Neural cell (in vitro differentiated cells): ENCODE measurements around the gene IL36A. TPM values are rescaled to one million over a fixed set of nuclear protein-coding genes. Genes with fewer than 3 reads are reported as not detected.

Source experiments
- H2AFZ ChIP-seq: fragments of 200-600, 300-800 bp; sonication (generic), shearing (Covaris generic); 2 replicates; pipeline ENCODE4 v1.6.0; 2014; ENCODE audit warnings: low read depth, mild to moderate bottlenecking, antibody characterized with exemption, low read length, moderate library complexity
- H3F3A ChIP-seq: fragments of 200-600 bp; shearing (Covaris generic); 2 replicates; pipeline ENCODE4 v1.6.1; 2016; ENCODE audit warnings: mild to moderate bottlenecking, moderate library complexity, mixed read lengths, antibody characterized with exemption, low read length; ENCODE audit not compliant: insufficient read depth, poor library complexity, severe bottlenecking
- H3K27ac ChIP-seq: fragments of 200-600, 300-800 bp; sonication (generic), shearing (Covaris generic); 2 replicates; pipeline ENCODE4 v1.5.1; 2014; ENCODE audit warnings: mild to moderate bottlenecking, low read length, moderate library complexity
- H3K27me3 ChIP-seq: fragments of 300-800, 200-600 bp; sonication (generic), shearing (Covaris generic); 2 replicates; pipeline ENCODE4 v1.6.0; 2014; ENCODE audit warnings: mild to moderate bottlenecking, low read depth, low read length, moderate library complexity; ENCODE audit not compliant: insufficient read depth
- H3K36me3 ChIP-seq: fragments of 300-800, 200-600 bp; sonication (generic), shearing (Covaris generic); 2 replicates; pipeline ENCODE4 v1.5.1; 2014; ENCODE audit warnings: mild to moderate bottlenecking, antibody characterized with exemption, low read length, moderate library complexity; ENCODE audit not compliant: insufficient read depth
- H3K4me2 ChIP-seq: fragments of 300-800, 200-600 bp; sonication (generic), shearing (Covaris generic); 2 replicates; pipeline ENCODE4 v1.6.0; 2014; ENCODE audit warnings: mild to moderate bottlenecking, low read length
- H3K4me3 ChIP-seq: fragments of 300-800, 200-600 bp; sonication (generic), shearing (Covaris generic); 2 replicates; pipeline ENCODE4 v1.5.1; 2014; ENCODE audit warnings: mild to moderate bottlenecking, low read length, moderate library complexity
- H3K79me2 ChIP-seq: fragments of 200-600 bp; shearing (Covaris generic); replicated peaks from 2 replicates; pipeline ENCODE4 v1.6.0; 2014; ENCODE audit warnings: mild to moderate bottlenecking, low read length, moderate library complexity; ENCODE audit not compliant: insufficient read depth
- H3K9ac ChIP-seq: fragments of 300-800, 200-600 bp; sonication (generic), shearing (Covaris generic); 2 replicates; pipeline ENCODE4 v1.6.1; 2016; ENCODE audit warnings: mild to moderate bottlenecking, low read length, mixed read lengths
- H3K9me2 ChIP-seq: fragments of 200-600 bp; shearing (Covaris generic); 2 replicates; pipeline ENCODE4 v1.6.1; 2016; ENCODE audit warnings: mild to moderate bottlenecking, low read length, mixed read lengths; ENCODE audit not compliant: insufficient read depth
- H3K9me3 ChIP-seq: fragments of 200-600, 300-800 bp; sonication (generic), shearing (Covaris generic); 2 replicates; pipeline ENCODE4 v1.6.1; 2016; ENCODE audit warnings: mild to moderate bottlenecking, mixed run types, low read length, moderate library complexity, mixed read lengths
- H4K20me1 ChIP-seq: fragments of 200-600 bp; shearing (Covaris generic); 2 replicates; pipeline ENCODE4 v1.6.1; 2016; ENCODE audit warnings: mild to moderate bottlenecking, mixed run types; ENCODE audit not compliant: insufficient read depth
- EP300 ChIP-seq: fragments of 450-650 bp; conservative IDR thresholded peaks from 2 replicates; pipeline ENCODE4 v1.6.1; 2014; ENCODE audit warnings: antibody characterized with exemption, mild to moderate bottlenecking, moderate library complexity; ENCODE audit not compliant: poor library complexity, severe bottlenecking
- EZH2 ChIP-seq: fragments of 200-600, 300-800 bp; shearing (Covaris generic), sonication (generic); IDR thresholded peaks from 2 replicates; pipeline ENCODE4 v1.6.1; 2014; ENCODE audit warnings: antibody characterized with exemption, low read length, borderline replicate concordance, mild to moderate bottlenecking; ENCODE audit not compliant: insufficient read depth, poor library complexity, severe bottlenecking
- MXI1 ChIP-seq: fragments of 450-650 bp; conservative IDR thresholded peaks from 2 replicates; pipeline ENCODE4 v1.6.1; 2014; ENCODE audit warnings: antibody characterized with exemption, mild to moderate bottlenecking; ENCODE audit not compliant: poor library complexity, severe bottlenecking
- POLR2AphosphoS5 ChIP-seq: IDR thresholded peaks from 2 replicates; pipeline ENCODE4 v1.6.1; 2012
- RAD21 ChIP-seq: fragments of 450-650 bp; conservative IDR thresholded peaks from 2 replicates; pipeline ENCODE4 v1.6.1; 2014; ENCODE audit warnings: antibody characterized with exemption, mild to moderate bottlenecking, moderate library complexity
- SMC3 ChIP-seq: fragments of 450-650 bp; conservative IDR thresholded peaks from 2 replicates; pipeline ENCODE4 v1.6.1; 2014; ENCODE audit warnings: antibody characterized with exemption, mild to moderate bottlenecking, moderate library complexity; ENCODE audit not compliant: poor library complexity
- TAF1 ChIP-seq: IDR thresholded peaks from 2 replicates; pipeline ENCODE4 v1.6.1; 2012; ENCODE audit warnings: low read depth
- polyA plus RNA-seq: library from polyadenylated mRNA; depleted of rRNA; stranded (reverse); fragments of >200 nt; gene quantifications from 2 replicates; pipeline ENCODE4 v1.2.3, GENCODE V29; 2014
- TF ChIP-seq, protein P1 (sequence below): fragments of 450-650 bp; IDR thresholded peaks from 2 replicates; pipeline ENCODE4 v1.5.1; 2014; ENCODE audit warnings: antibody characterized with exemption, mild to moderate bottlenecking, moderate library complexity; ENCODE audit not compliant: poor library complexity, severe bottlenecking
- TF ChIP-seq, protein P2 (sequence below): IDR thresholded peaks from 2 replicates; pipeline ENCODE4 v1.6.1; 2012; ENCODE audit warnings: borderline replicate concordance

The IL36A gene
- polyA plus RNA-seq, 1 donor from 2014 or later: not detected

DNA sequence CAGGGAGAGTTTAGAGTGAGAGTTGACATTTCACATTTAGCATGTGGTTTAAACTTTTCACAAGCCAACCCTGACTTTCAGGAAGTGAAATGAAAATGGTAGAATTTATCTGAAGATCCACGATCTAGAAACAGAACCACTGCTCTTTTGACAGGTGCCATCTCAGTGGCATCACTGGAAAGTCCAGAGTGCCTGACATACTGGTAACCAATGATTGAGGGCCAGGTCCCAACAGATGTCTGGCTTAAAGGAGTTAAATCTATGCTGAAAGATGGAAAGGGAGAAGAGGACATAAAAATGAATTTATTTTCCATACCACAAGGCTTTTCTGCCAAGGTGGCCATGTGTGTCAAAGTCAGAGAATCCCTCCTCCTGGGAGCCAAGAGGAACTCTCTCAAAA, 24.7 kb upstream of the IL36A start:
- H3F3A ChIP-seq: no peaks in the 10 kb centered on the region
- no peak overlapping the region for H3K4me3 ChIP-seq
- no peak overlapping the region for H3K27ac ChIP-seq
- no peaks in the 10 kb centered on the region for H3K79me2 ChIP-seq
- H2AFZ ChIP-seq: no peak overlapping the region
- H3K36me3 ChIP-seq: no peaks in the 10 kb centered on the region
- no peaks in the 10 kb centered on the region for H3K9me2 ChIP-seq
- H3K27me3 ChIP-seq: no peaks in the 10 kb centered on the region
- H3K4me2 ChIP-seq: no peak overlapping the region
- no peaks in the 10 kb centered on the region for H4K20me1 ChIP-seq
- no peak for TF ChIP-seq TAF1
- no peak for TF ChIP-seq POLR2AphosphoS5
- no peak for TF ChIP-seq RAD21
- no peak for TF ChIP-seq MXI1
- no peak for TF ChIP-seq EZH2
- no peak for TF ChIP-seq SMC3
- TF ChIP-seq, protein P1, sequence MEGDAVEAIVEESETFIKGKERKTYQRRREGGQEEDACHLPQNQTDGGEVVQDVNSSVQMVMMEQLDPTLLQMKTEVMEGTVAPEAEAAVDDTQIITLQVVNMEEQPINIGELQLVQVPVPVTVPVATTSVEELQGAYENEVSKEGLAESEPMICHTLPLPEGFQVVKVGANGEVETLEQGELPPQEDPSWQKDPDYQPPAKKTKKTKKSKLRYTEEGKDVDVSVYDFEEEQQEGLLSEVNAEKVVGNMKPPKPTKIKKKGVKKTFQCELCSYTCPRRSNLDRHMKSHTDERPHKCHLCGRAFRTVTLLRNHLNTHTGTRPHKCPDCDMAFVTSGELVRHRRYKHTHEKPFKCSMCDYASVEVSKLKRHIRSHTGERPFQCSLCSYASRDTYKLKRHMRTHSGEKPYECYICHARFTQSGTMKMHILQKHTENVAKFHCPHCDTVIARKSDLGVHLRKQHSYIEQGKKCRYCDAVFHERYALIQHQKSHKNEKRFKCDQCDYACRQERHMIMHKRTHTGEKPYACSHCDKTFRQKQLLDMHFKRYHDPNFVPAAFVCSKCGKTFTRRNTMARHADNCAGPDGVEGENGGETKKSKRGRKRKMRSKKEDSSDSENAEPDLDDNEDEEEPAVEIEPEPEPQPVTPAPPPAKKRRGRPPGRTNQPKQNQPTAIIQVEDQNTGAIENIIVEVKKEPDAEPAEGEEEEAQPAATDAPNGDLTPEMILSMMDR: no peak
- no peak for TF ChIP-seq EP300
- TF ChIP-seq, protein P2, sequence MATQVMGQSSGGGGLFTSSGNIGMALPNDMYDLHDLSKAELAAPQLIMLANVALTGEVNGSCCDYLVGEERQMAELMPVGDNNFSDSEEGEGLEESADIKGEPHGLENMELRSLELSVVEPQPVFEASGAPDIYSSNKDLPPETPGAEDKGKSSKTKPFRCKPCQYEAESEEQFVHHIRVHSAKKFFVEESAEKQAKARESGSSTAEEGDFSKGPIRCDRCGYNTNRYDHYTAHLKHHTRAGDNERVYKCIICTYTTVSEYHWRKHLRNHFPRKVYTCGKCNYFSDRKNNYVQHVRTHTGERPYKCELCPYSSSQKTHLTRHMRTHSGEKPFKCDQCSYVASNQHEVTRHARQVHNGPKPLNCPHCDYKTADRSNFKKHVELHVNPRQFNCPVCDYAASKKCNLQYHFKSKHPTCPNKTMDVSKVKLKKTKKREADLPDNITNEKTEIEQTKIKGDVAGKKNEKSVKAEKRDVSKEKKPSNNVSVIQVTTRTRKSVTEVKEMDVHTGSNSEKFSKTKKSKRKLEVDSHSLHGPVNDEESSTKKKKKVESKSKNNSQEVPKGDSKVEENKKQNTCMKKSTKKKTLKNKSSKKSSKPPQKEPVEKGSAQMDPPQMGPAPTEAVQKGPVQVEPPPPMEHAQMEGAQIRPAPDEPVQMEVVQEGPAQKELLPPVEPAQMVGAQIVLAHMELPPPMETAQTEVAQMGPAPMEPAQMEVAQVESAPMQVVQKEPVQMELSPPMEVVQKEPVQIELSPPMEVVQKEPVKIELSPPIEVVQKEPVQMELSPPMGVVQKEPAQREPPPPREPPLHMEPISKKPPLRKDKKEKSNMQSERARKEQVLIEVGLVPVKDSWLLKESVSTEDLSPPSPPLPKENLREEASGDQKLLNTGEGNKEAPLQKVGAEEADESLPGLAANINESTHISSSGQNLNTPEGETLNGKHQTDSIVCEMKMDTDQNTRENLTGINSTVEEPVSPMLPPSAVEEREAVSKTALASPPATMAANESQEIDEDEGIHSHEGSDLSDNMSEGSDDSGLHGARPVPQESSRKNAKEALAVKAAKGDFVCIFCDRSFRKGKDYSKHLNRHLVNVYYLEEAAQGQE: no peak
- H3K9ac ChIP-seq: no peak overlapping the region
- no peaks in the 10 kb centered on the region for H3K9me3 ChIP-seq

DNA sequence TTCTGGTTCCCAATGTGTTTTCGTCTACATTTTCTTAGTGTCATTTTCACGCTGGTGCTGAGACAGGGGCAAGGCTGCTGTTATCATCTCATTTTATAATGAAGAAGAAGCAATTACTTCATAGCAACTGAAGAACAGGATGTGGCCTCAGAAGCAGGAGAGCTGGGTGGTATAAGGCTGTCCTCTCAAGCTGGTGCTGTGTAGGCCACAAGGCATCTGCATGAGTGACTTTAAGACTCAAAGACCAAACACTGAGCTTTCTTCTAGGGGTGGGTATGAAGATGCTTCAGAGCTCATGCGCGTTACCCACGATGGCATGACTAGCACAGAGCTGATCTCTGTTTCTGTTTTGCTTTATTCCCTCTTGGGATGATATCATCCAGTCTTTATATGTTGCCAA, 20.2 kb upstream of the IL36A start:
- no peaks in the 10 kb centered on the region for H3K9me3 ChIP-seq
- no peaks in the 10 kb centered on the region for H3F3A ChIP-seq
- H3K9ac ChIP-seq: no peak overlapping the region
- no peaks in the 10 kb centered on the region for H3K36me3 ChIP-seq
- no peaks in the 10 kb centered on the region for H3K27me3 ChIP-seq
- no peak overlapping the region for H2AFZ ChIP-seq
- H3K27ac ChIP-seq: no peak overlapping the region
- TF ChIP-seq TAF1: no peak
- TF ChIP-seq EZH2: no peak
- TF ChIP-seq EP300: no peak
- TF ChIP-seq, protein P2: no peak
- no peak for TF ChIP-seq POLR2AphosphoS5
- TF ChIP-seq, protein P1: no peak
- no peak for TF ChIP-seq SMC3
- no peak for TF ChIP-seq RAD21
- no peak for TF ChIP-seq MXI1
- H4K20me1 ChIP-seq: no peaks in the 10 kb centered on the region
- no peak overlapping the region for H3K4me2 ChIP-seq
- H3K4me3 ChIP-seq: no peak overlapping the region
- no peaks in the 10 kb centered on the region for H3K9me2 ChIP-seq
- no peaks in the 10 kb centered on the region for H3K79me2 ChIP-seq
